ENCODE data around the gene GSG1L. TPM values are rescaled to one million over a fixed set of nuclear protein-coding genes. Genes with fewer than 3 reads are reported as not detected.

GSG1L gene
- total RNA-seq, 1 donor from 2014 or later: not detected

- TF ChIP-seq, protein P1, sequence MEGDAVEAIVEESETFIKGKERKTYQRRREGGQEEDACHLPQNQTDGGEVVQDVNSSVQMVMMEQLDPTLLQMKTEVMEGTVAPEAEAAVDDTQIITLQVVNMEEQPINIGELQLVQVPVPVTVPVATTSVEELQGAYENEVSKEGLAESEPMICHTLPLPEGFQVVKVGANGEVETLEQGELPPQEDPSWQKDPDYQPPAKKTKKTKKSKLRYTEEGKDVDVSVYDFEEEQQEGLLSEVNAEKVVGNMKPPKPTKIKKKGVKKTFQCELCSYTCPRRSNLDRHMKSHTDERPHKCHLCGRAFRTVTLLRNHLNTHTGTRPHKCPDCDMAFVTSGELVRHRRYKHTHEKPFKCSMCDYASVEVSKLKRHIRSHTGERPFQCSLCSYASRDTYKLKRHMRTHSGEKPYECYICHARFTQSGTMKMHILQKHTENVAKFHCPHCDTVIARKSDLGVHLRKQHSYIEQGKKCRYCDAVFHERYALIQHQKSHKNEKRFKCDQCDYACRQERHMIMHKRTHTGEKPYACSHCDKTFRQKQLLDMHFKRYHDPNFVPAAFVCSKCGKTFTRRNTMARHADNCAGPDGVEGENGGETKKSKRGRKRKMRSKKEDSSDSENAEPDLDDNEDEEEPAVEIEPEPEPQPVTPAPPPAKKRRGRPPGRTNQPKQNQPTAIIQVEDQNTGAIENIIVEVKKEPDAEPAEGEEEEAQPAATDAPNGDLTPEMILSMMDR (IDR thresholded peaks at IDR 0.05): no peak
- H3K27me3 ChIP-seq: no peaks in the 10 kb centered on the region
- DNase-seq (ENCODE audit: low spot score in 2 of 2): no peak
- no peaks in the 10 kb centered on the region for H3K4me1 ChIP-seq
- intact Hi-C loops (cut with DNase I): no loop called here
- no peak overlapping the region for H3K4me3 ChIP-seq
- no peaks in the 10 kb centered on the region for H3K9me3 ChIP-seq
- no peaks in the 10 kb centered on the region for H3K36me3 ChIP-seq
- H3K27ac ChIP-seq: no peak overlapping the region
These were observed 137.9 kb downstream of the GSG1L start for GRCh38 chr16:27925612-27926011.

DNA sequence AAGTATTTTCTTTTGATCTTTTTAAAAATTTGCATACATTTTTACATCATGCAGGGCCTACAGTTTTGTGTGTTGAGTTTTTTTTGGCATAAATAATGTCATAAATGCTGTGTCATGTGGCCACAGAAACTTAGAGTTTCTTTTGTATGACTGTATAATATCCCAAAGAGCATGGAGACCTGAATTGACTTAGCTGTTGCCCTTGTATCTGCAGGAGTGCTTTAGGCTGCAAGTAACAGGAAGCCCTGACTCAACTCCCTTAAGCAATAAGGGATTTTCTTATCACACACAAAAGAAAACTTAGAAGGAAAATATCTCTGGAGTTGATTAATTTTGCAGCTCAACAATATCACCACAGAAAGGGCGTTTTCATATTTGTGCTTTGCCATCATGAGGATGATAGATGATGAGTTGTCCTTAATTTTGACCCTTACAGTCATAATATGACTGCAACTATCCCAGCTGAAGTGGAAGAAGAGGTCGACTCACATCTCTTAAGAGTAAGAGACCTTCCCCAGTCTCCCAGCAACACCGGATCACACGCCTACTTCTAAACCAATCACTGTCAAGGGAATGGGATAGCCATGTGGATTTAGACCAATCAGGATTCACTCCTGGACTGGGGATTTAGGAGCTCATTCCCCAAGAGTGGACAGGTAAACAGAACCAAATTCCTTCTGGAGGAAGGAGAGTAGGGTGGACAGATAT, 138.9 kb downstream of the GSG1L start:
- Histone ChIP-seq H3K36me3 (no peaks in the 10 kb centered on the region), H3K4me3 (no peak overlapping the region), H3K27ac (no peak overlapping the region), H3K4me1 (no peaks in the 10 kb centered on the region), H3K27me3 (no peaks in the 10 kb centered on the region), H3K9me3 (no peaks in the 10 kb centered on the region)
- no peak for DNase-seq (ENCODE audit: low spot score in 2 of 2)
- intact Hi-C loops (cut with DNase I): no loop called here
- TF ChIP-seq, protein P1 (IDR thresholded peaks at IDR 0.05): no peak

GRCh38 chr16:27923751-27924150, 139.8 kb downstream of the GSG1L start:
- intact Hi-C loops (cut with DNase I): no loop called here
- Histone ChIP-seq H3K4me3 (no peak overlapping the region), H3K4me1 (no peaks in the 10 kb centered on the region), H3K27ac (no peak overlapping the region), H3K36me3 (no peaks in the 10 kb centered on the region), H3K9me3 (no peaks in the 10 kb centered on the region), H3K27me3 (no peaks in the 10 kb centered on the region)
- TF ChIP-seq, protein P1 (IDR thresholded peaks at IDR 0.05): no peak
- no peak for DNase-seq (ENCODE audit: low spot score in 2 of 2)

DNA sequence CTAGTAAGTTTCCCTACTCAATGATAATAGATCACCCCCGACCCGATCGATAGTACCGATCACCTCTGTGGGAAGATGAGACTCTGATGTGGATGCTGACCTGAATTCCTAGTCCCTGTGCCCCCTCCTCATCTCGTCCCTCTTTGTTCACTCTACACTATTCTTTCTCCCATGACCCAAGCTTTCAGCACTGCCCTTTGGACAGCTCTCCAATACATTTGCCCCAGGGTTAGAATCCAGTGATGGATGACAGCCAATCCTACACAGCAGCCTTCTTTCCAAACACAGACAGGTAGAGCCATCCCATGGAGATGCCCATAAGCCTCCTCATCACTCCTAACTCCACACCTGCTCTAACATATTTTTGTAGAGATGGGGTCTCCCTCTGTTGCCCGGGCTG, 141.1 kb downstream of the GSG1L start:
- Histone ChIP-seq H3K4me1 (no peaks in the 10 kb centered on the region), H3K27ac (no peak overlapping the region), H3K27me3 (no peaks in the 10 kb centered on the region), H3K4me3 (no peak overlapping the region), H3K9me3 (no peaks in the 10 kb centered on the region), H3K36me3 (no peaks in the 10 kb centered on the region)
- intact Hi-C loops (cut with DNase I): no loop called here
- DNase-seq (ENCODE audit: low spot score in 2 of 2): no peak
- TF ChIP-seq, protein P1 (IDR thresholded peaks at IDR 0.05): no peak

DNA sequence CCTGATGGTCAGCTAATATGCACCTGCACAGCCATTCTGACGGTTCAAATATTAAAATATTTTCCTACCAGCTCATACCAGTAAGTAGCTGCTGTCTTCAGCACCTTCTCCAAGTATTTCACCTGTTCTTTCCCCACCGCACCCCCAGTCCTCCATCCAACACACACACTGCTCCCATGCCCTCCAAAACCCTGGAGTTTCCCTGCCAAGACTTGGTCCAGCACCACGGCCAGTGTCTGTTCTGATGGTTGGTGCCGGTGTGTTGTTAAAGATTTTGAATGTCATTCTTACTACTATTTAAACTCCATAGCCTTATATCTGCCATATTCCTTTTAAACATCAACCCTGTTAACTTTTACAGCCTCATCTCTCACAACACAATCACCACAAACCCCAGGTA, 142.4 kb downstream of the GSG1L start:
- H3K27ac ChIP-seq: no peak overlapping the region
- TF ChIP-seq, protein P1 (IDR thresholded peaks at IDR 0.05): no peak

More for the DNA sequence above, 142.4 kb downstream of the GSG1L start:
- no peak for DNase-seq (ENCODE audit: low spot score in 2 of 2)
- no peaks in the 10 kb centered on the region for H3K27me3 ChIP-seq
- no peaks in the 10 kb centered on the region for H3K36me3 ChIP-seq
- intact Hi-C loops (cut with DNase I): no loop called here
- H3K4me3 ChIP-seq: no peak overlapping the region
- no peaks in the 10 kb centered on the region for H3K9me3 ChIP-seq
- no peaks in the 10 kb centered on the region for H3K4me1 ChIP-seq
